ENCODE measurements around the gene CEACAM4. TPM values are rescaled to one million over a fixed set of nuclear protein-coding genes. Genes with fewer than 3 reads are reported as not detected.
"Not testable (repeated sequence)": the region's sequence is repeated elsewhere in the genome, so short reads cannot be mapped to it uniquely, and the experiment has no call there.

Gene CEACAM4
- total RNA-seq, 2 experiments from 2014 or later = not detected

GRCh38 chr19:41587101-41587837 lies 39.6 kb downstream of the CEACAM4 start:
- DNase-seq = no peak

DNA sequence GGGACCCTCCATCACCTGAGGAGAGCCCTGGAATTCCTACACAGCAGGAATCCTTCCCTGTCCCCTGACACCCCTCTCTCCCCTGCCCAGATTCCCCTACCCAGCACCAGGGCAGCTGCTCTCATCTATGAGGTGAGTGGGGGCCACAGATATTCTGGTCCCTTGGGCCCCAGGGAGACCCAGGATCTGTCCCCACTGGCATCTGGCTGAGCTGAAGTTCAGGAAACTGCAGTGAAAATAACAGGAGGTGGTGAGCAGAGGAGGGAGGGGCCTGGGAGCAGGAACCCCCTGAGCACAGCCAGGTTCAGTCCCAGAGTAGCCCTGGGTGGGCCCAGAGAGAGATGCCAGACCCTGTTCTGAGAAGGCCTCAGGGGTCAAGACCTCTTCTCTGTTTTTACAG lies 40.8 kb downstream of the CEACAM4 start:
- POLR2A ChIA-PET = no interaction called here
- TF ChIP-seq, protein P1, sequence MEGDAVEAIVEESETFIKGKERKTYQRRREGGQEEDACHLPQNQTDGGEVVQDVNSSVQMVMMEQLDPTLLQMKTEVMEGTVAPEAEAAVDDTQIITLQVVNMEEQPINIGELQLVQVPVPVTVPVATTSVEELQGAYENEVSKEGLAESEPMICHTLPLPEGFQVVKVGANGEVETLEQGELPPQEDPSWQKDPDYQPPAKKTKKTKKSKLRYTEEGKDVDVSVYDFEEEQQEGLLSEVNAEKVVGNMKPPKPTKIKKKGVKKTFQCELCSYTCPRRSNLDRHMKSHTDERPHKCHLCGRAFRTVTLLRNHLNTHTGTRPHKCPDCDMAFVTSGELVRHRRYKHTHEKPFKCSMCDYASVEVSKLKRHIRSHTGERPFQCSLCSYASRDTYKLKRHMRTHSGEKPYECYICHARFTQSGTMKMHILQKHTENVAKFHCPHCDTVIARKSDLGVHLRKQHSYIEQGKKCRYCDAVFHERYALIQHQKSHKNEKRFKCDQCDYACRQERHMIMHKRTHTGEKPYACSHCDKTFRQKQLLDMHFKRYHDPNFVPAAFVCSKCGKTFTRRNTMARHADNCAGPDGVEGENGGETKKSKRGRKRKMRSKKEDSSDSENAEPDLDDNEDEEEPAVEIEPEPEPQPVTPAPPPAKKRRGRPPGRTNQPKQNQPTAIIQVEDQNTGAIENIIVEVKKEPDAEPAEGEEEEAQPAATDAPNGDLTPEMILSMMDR (IDR thresholded peaks at IDR 0.05) = no peak

More at GRCh38 chr19:41587101-41587837, 39.6 kb downstream of the CEACAM4 start:
- TF ChIP-seq, protein P1 (IDR thresholded peaks at IDR 0.05) = no peak
- Mint-ChIP-seq H3K4me1 (ENCODE audit: low read depth) (no peaks in the 10 kb centered on the region), H3K27me3 (no peaks in the 10 kb centered on the region), H3K36me3 (ENCODE audit: low read depth) (peaks cover 14% of the 10 kb centered on the region), H3K27ac (no peak overlapping the region), H3K9me3 (peaks cover 9% of the 10 kb centered on the region), H3K4me3 (no peak overlapping the region)
- intact Hi-C loops (cut with micrococcal nuclease) = no loop called here
- ChIA-PET POLR2A (no interaction called here), CTCF (interaction anchor here (0.9 kb wide), 1 partner anchor 8 kb away, joined by 3 read pairs; no protein-coding TSS in a partner anchor)
- no peak for ATAC-seq

DNA sequence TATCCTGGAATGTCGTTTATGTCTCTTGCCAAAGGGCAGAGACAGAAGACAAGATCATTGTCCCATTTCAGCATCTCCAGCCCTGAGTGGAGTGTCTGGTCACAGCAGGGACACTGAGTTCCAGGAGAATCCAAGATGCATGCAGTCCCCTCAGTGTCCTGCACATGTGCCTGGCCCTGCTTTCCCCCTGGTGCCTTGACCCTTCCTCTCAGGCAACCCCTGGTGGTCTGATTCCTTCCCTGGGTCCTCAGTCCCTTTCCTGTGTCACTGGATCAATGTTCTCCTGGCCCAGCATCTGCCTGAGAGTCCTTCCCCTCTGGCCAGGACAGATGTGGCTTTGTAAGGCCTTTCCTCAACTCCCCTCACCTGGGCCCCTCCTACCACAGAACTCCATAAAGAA lies 41.9 kb downstream of the CEACAM4 start:
- Mint-ChIP-seq H3K36me3 (ENCODE audit: low read depth) (peaks cover 38% of the 10 kb centered on the region), H3K4me3 (no peak overlapping the region), H3K27me3 (no peaks in the 10 kb centered on the region), H3K27ac (no peak overlapping the region), H3K9me3 (peaks cover 22% of the 10 kb centered on the region), H3K4me1 (ENCODE audit: low read depth) (no peaks in the 10 kb centered on the region)
- ATAC-seq = no peak
- ChIA-PET CTCF (no interaction called here), POLR2A (no interaction called here)
- intact Hi-C loops (cut with micrococcal nuclease) = no loop called here
- TF ChIP-seq, protein P1 (IDR thresholded peaks at IDR 0.05) = no peak
- no peak for DNase-seq

More for the DNA sequence above, 40.8 kb downstream of the CEACAM4 start:
- no peak for ATAC-seq
- Mint-ChIP-seq H3K4me1 (ENCODE audit: low read depth) (no peaks in the 10 kb centered on the region), H3K9me3 (peaks cover 19% of the 10 kb centered on the region), H3K27ac (no peak overlapping the region), H3K4me3 (no peak overlapping the region), H3K27me3 (no peaks in the 10 kb centered on the region), H3K36me3 (ENCODE audit: low read depth) (peaks cover 26% of the 10 kb centered on the region)
- CTCF ChIA-PET = interaction anchor here (1.0 to 1.1 kb wide), 2 partner anchors 16 to 209 kb away, joined by 3 read pairs; no protein-coding TSS in a partner anchor
- DNase-seq = no peak
- intact Hi-C loops (cut with micrococcal nuclease) = no loop called here

DNA sequence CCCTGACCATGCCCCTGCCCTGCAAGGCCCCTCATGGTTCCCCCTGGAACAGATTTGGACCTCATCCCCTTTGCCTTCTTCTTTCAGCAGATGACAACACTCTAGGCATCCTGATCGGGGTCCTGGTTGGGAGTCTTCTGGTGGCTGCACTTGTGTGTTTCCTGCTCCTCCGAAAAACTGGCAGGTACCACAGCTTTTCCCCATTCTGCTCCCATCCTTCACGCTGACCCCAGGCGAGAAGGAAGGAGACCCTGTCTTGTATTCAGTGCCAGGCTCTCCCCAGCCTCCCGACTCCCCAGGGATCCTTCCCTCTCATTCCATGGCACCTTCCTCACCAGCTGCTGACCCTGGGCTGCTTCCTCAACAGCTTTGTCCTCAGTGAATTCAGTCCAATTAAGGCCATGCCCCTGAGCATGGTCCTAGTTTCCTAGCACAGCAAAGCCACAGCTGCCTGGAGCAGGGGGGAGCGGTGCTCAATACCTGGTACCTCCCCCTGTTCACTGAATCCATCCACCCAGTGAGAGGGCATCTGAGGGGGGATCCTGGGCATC lies 42.5 kb downstream of the CEACAM4 start:
- ATAC-seq (no peak), DNase-seq (no peak)
- H3K9me3 Mint-ChIP-seq = peaks cover 22% of the 10 kb centered on the region
- intact Hi-C loops (cut with micrococcal nuclease) = no loop called here
- no peaks in the 10 kb centered on the region for H3K27me3 Mint-ChIP-seq
- no peaks in the 10 kb centered on the region for H3K4me1 Mint-ChIP-seq (ENCODE audit: low read depth)
- no peak overlapping the region for H3K27ac Mint-ChIP-seq
- no peak overlapping the region for H3K4me3 Mint-ChIP-seq
- ChIA-PET POLR2A (interaction anchor here (0.9 kb wide), 1 partner anchor 137 kb away, joined by 3 read pairs; no protein-coding TSS in a partner anchor), CTCF (interaction anchor here (1.1 to 5.4 kb wide), 2 partner anchors 13 to 14 kb away, joined by 3 to 26 read pairs; no protein-coding TSS in a partner anchor)
- peaks cover 38% of the 10 kb centered on the region for H3K36me3 Mint-ChIP-seq (ENCODE audit: low read depth)
- TF ChIP-seq, protein P1 (IDR thresholded peaks at IDR 0.05) = no peak

- H3K4me3 Mint-ChIP-seq; ATAC-seq; intact Hi-C loops (cut with micrococcal nuclease); DNase-seq; H3K4me1 Mint-ChIP-seq (ENCODE audit: low read depth); H3K27me3 Mint-ChIP-seq; H3K27ac Mint-ChIP-seq: not testable (repeated sequence)
- peaks cover 38% of the 10 kb centered on the region for H3K36me3 Mint-ChIP-seq (ENCODE audit: low read depth)
- CTCF ChIA-PET = interaction anchor here (2.5 to 5.4 kb wide), 3 partner anchors 13 to 133 kb away, joined by 5 to 26 read pairs (median 13); no protein-coding TSS in a partner anchor
- H3K9me3 Mint-ChIP-seq = peaks cover 22% of the 10 kb centered on the region
- POLR2A ChIA-PET = interaction anchor here (1.0 kb wide), 1 partner anchor 9 kb away, joined by 3 read pairs; no protein-coding TSS in a partner anchor
These were observed 44.2 kb downstream of the CEACAM4 start for GRCh38 chr19:41582577-41583182.

DNA sequence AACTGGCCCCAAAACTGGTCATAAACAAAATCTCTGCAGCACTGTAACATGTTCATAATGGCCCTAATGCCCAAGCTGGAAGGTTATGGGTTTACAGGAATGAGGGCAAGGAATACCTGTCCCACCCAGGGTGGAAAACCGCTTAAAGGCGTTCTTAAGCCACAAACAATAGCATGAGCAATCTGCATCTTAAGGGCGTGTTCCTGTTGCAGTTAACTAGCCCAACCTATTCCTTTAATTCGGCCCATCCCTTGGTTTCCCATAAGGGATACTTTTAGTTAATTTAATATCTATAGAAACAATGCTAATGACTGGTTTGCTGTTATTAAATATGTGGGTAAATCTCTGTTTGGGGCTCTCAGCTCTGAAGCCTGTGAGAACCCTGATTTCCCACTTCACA lies 45.8 kb downstream of the CEACAM4 start:
- peaks cover 12% of the 10 kb centered on the region for H3K4me1 Mint-ChIP-seq (ENCODE audit: low read depth)
- H3K4me3 Mint-ChIP-seq; DNase-seq; ATAC-seq; intact Hi-C loops (cut with micrococcal nuclease); POLR2A ChIA-PET; H3K27ac Mint-ChIP-seq; H3K27me3 Mint-ChIP-seq: not testable (repeated sequence)
- peaks cover 22% of the 10 kb centered on the region for H3K9me3 Mint-ChIP-seq
- H3K36me3 Mint-ChIP-seq (ENCODE audit: low read depth) = peaks cover 38% of the 10 kb centered on the region
- CTCF ChIA-PET = interaction anchor here (1.2 to 5.4 kb wide), 5 partner anchors 9 to 132 kb away, joined by 3 to 26 read pairs (median 5); no protein-coding TSS in a partner anchor

Measured in activated CD8-positive, alpha-beta T cell treated with anti-CD3 and anti-CD28 coated beads for 36 hours (primary cell).